HepG2 (cell line): ENCODE data around the gene KDM4B. TPM values are rescaled to one million over a fixed set of nuclear protein-coding genes. Genes with fewer than 3 reads are reported as not detected.

Source experiments
- SALL1 ChIP-seq: sonication (generic); formaldehyde crosslinking; IDR thresholded peaks from 2 replicates; pipeline ENCODE4 v1.8.0; 2022; ENCODE audit warnings: mild to moderate bottlenecking, missing genetic modification reagents
- STAG1 ChIP-seq: sonication (generic); formaldehyde crosslinking; IDR thresholded peaks from 2 replicates; pipeline ENCODE4 v1.4.0; 2020; ENCODE audit warnings: missing genetic modification reagents
- TRIM24 ChIP-seq: sonication (generic); formaldehyde crosslinking; IDR thresholded peaks from 2 replicates; pipeline ENCODE4 v1.8.0; 2022; ENCODE audit warnings: mild to moderate bottlenecking, missing genetic modification reagents
- ZFX ChIP-seq: sonication (generic); formaldehyde crosslinking; IDR thresholded peaks from 2 replicates; pipeline ENCODE4 v1.4.0; 2020; ENCODE audit warnings: mild to moderate bottlenecking, low read depth, missing genetic modification reagents, moderate library complexity
- ZNF782 ChIP-seq: sonication (generic); formaldehyde crosslinking; IDR thresholded peaks from 2 replicates; pipeline ENCODE4 v1.4.0; 2020; ENCODE audit warnings: missing genetic modification reagents, mild to moderate bottlenecking, borderline replicate concordance
- polyA plus RNA-seq, 8 experiments: library from polyadenylated mRNA; depleted of rRNA in 3 of 8; stranded (reverse) in 7 of 8; unstranded in 1 of 8; fragments of >200 nt; fragmentation: Illumina TruSeq in 4 of 8; extraction: Trizol in 4 of 8; gene quantifications; 2 replicates each; pipeline versions ENCODE4 v1.2.1 to v1.2.3, GENCODE V29; 2011 to 2016; ENCODE audit warnings: low read depth in 4 of 8, missing spikeins in 1 of 8, mixed read lengths in 1 of 8; ENCODE audit not compliant: insufficient read depth in 1 of 8
- total RNA-seq, 5 experiments: library from RNA; depleted of rRNA; stranded (reverse); fragments of >200 nt; fragmentation: Illumina TruSeq; extraction: Trizol; gene quantifications; 2 replicates each; pipeline ENCODE4 v1.2.3, GENCODE V29; 2016; ENCODE audit warnings: low read depth in 1 of 5
- TF ChIP-seq, protein P1 (sequence below): sonication (generic); formaldehyde crosslinking; IDR thresholded peaks from 2 replicates; pipeline ENCODE4 v1.8.1; 2023; ENCODE audit warnings: mild to moderate bottlenecking, missing genetic modification reagents, borderline replicate concordance
- TF ChIP-seq, protein P2 (sequence below): sonication (generic); formaldehyde crosslinking; IDR thresholded peaks from 2 replicates; pipeline ENCODE4 v1.4.0; 2020; ENCODE audit warnings: missing genetic modification reagents
- TF ChIP-seq, protein P3 (sequence below): sonication (generic); formaldehyde crosslinking; IDR thresholded peaks from 2 replicates; pipeline ENCODE4 v1.5.0; 2020; ENCODE audit warnings: mild to moderate bottlenecking, missing genetic modification reagents, moderate library complexity

Gene KDM4B
- total and polyA plus RNA-seq, 2 of the 13 experiments (the other 11 are each of a cell fraction or from before 2014, with no cell fraction given), result 4.9 to 14.6 TPM

DNA sequence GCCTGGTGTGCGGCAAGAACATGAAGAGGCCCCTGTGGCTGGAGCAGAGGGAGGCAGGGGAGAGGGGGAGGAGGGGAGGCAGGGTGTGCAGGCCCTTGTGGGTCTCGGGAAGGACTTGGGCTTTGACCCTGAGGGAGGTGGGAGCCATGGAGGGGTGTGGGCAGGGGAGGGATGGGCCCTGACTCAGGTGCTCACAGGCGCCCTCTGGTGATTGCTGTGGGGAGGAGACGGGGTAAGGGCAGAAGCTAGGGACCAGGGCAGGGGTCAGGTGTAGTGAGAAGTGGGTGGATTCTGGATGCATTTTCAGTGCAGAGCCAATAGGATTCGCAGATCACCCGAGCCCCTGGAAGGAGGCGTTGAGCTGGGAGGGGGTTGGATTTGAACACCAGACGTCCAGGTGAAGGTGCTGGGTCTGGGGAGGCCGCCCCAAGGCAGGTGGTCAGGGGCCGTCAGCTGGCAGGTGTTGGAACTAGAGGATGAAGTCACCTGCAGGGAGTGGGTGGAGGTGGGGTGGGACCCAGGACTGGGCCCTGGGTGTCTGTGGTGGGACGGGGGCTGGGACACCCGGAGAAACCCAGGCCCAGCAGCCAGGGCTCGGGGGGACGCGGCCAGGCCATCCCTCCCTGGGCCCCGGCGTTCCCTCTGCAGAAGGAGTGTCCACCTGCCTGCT lies 185.4 kb downstream of the KDM4B start (continued):
- TF ChIP-seq ZFX (CRISPR knock-in tag) (peak; percentile 45; the same call in 1 of the 2 replicates), STAG1 (CRISPR knock-in tag) (peak; percentile 37), ZNF782 (CRISPR knock-in tag) (no peak), SALL1 (CRISPR knock-in tag) (0 out of 2 replicates have a peak, but pooled peaks have one; percentile 34), TRIM24 (CRISPR knock-in tag) (no peak)
- TF ChIP-seq, protein P1, sequence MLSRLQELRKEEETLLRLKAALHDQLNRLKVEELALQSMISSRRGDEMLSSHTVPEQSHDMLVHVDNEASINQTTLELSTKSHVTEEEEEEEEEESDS (CRISPR knock-in tag), result no peak
- TF ChIP-seq, protein P2, sequence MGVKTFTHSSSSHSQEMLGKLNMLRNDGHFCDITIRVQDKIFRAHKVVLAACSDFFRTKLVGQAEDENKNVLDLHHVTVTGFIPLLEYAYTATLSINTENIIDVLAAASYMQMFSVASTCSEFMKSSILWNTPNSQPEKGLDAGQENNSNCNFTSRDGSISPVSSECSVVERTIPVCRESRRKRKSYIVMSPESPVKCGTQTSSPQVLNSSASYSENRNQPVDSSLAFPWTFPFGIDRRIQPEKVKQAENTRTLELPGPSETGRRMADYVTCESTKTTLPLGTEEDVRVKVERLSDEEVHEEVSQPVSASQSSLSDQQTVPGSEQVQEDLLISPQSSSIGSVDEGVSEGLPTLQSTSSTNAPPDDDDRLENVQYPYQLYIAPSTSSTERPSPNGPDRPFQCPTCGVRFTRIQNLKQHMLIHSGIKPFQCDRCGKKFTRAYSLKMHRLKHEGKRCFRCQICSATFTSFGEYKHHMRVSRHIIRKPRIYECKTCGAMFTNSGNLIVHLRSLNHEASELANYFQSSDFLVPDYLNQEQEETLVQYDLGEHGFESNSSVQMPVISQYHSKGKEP, result no peak
- TF ChIP-seq, protein P3, sequence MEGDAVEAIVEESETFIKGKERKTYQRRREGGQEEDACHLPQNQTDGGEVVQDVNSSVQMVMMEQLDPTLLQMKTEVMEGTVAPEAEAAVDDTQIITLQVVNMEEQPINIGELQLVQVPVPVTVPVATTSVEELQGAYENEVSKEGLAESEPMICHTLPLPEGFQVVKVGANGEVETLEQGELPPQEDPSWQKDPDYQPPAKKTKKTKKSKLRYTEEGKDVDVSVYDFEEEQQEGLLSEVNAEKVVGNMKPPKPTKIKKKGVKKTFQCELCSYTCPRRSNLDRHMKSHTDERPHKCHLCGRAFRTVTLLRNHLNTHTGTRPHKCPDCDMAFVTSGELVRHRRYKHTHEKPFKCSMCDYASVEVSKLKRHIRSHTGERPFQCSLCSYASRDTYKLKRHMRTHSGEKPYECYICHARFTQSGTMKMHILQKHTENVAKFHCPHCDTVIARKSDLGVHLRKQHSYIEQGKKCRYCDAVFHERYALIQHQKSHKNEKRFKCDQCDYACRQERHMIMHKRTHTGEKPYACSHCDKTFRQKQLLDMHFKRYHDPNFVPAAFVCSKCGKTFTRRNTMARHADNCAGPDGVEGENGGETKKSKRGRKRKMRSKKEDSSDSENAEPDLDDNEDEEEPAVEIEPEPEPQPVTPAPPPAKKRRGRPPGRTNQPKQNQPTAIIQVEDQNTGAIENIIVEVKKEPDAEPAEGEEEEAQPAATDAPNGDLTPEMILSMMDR, result peak; percentile 82
